HG02571 (cell line): ENCODE measurements around the gene TSHR.
A peak's percentile ranks its signal among the peaks of the same experiment; 100 is the strongest.

Experiments
- ATAC-seq: cut with Tn5 transposase; IDR thresholded peaks from one replicate; pipeline ENCODE4 v1.9.1; 2021; ENCODE audit warnings: mild to moderate bottlenecking, moderate library complexity; ENCODE audit not compliant: unreplicated experiment

Gene TSHR

DNA sequence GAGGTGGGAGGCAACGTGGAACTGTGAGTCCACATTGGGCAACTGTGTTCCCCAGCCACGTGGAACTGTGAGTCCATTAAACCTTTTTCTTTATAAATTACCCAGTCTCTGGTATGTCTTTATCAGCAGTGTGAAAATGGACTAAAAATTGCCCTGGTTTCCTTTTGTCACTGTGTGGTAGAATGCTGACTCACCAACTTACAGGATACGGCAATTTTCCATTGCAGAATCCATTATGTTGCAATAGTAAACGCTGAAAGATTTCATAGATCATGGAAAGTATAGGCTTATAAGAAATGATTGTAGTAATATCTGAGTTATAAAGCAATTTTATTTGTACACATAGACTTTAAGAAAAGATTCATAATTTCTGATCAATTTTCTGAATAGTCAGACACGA lies 172.4 kb downstream of the TSHR start:
- no peak for ATAC-seq

DNA sequence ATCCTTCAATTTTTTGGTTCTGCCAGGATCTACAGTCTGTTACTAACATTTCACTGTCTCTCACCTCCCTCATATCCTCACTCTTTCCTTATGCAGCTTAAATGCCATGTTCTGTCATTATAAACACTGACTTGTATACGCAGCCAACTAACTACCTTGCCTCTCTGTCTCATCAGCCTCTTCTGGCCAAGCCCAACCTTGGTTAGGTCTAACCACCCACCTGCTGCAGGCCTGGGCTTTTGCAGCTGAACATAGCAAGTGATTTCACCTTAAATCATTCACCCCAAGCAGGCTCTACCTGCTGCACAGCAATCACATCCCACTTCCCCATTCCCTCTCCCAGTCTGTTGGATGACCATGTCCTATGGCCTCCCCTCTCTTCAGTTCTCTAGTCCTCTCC lies 173.8 kb downstream of the TSHR start:
- ATAC-seq: no peak

DNA sequence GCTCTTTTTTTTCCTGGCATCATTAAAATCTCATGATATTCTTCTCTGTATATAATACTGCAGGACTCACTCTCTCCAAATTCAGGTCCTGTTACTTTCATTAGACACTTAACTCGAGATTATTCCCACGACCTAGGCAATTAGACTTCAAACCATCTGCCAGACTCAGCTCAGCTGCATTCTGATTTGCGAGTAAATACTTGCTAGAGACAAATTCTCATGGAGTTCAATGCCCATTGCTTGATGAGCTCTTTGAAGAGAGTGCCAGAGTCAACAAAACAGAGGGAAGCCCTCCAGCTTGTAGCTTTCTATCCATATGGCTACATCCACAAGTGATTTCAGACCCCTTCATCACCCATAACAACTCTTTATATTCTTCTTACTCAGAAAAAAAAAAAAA lies 177.0 kb downstream of the TSHR start:
- ATAC-seq: no peak

- no peak for ATAC-seq
Measured at GRCh38 chr14:81133400-81133799, 178.0 kb downstream of the TSHR start.

DNA sequence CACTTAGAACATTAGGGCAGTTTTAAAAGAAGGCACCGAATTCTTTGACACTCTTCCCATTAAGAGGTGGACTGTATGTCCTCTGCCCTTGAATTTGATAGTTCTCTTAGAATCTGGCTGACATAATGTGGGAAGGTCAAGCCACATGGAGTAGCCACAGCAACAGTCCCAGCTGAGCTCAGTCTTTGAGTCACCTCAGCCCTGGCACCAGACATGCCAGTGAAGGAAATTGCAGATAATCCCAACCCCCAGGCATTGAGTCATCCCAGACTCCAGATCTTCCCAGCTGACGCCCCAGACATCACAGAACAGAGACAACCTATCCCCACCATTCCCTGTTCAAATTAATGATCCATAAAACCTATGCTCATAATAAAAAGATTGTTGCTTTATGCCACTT lies 181.9 kb downstream of the TSHR start:
- no peak for ATAC-seq

DNA sequence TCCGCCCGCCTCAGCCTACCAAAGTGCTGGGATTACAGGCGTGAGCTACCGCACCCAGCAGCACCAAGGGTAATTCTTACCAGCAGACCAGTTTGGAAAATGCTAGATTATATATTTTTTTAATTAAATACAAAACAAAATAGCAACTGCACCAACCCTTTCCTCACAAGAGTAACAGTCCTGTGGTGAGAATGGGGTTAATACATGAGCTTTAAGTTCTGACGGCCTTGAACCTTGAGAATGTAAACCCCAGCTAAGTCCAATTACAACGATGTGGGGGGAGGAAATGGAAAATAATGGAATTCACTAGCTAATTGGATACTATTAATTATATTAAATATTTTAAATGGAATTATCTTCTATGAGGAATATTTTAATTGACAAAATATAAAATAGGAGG lies 183.0 kb downstream of the TSHR start:
- ATAC-seq: no peak

GRCh38 chr14:81141426-81141825 lies 186.0 kb downstream of the TSHR start:
- ATAC-seq: no peak

DNA sequence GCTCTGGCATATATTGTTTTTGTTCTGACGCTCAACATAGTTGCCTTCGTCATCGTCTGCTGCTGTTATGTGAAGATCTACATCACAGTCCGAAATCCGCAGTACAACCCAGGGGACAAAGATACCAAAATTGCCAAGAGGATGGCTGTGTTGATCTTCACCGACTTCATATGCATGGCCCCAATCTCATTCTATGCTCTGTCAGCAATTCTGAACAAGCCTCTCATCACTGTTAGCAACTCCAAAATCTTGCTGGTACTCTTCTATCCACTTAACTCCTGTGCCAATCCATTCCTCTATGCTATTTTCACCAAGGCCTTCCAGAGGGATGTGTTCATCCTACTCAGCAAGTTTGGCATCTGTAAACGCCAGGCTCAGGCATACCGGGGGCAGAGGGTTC lies 188.4 kb downstream of the TSHR start:
- no peak for ATAC-seq

- no peak for ATAC-seq
Measured at GRCh38 chr14:81144824-81145603, 189.6 kb downstream of the TSHR start.

DNA sequence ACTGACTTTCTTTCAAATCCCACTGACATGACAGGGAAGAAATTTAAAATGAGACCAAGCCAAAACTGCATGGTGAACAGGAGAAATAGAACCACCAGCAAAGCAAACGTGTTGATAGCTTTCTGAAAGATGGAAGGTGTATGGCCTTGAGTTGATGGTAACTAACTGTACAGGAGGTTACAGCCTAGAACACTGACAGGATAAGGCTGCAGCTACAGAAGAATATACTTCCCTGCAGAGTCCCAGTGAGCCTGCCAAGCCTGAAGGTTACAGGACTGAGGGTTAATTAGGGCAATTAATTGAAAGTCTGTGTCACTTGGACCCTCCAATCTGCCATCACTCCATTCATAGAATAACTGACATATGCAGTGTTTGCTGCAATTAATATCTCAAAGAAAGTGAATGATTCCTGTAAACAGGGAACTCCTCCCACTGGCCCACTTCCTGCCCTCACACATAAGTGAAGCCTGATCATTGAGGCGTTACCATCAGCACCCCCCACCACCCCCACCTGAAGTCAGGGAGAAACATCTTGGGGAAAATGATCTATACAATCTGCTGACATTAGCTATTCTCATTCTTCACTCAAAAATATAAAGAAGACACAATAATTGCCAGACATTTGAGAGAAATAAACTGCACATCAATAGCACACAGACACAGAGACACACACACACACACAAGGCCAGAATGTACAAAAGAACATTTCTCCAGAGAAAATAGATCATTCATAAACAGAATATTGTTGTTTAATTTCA lies 191.9 kb downstream of the TSHR start:
- no peak for ATAC-seq

DNA sequence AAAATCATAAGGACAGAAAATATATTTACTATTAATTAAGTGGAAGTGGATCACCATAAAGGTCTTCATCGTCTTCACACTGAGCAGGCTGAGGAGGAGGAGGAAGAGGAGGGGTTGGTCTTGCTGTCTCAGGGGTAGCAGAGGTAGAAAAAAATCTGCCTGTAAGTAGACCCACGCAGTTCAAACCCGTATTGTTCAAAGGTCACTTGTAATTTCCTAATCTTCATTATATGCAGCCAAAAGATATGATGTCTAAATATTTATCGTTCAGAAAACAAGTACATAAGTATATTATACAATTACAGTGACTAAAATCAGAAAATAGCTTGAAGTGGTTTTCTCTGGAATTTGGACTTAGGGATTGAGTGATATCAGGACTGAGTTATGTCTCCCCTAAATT lies 193.2 kb downstream of the TSHR start:
- ATAC-seq: no peak

DNA sequence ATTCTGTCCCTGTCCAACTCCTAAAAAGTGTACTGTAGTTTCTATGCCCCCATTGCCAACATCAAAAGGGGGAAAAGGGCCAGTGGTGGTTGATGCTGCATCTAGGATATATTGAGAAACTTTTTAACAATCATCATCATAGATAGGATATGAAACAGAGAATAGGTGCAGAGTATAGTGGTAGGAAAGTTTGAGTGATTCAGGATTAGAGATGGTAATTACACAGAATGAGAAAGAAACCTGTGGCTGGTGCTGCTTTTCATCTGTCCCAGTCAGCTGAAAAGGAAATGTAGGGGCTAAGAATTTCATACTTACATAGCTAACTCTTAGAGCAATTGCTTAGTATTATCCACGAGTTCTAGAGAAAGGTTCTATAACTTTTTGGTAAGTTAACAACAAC lies 197.8 kb downstream of the TSHR start:
- no peak for ATAC-seq

DNA sequence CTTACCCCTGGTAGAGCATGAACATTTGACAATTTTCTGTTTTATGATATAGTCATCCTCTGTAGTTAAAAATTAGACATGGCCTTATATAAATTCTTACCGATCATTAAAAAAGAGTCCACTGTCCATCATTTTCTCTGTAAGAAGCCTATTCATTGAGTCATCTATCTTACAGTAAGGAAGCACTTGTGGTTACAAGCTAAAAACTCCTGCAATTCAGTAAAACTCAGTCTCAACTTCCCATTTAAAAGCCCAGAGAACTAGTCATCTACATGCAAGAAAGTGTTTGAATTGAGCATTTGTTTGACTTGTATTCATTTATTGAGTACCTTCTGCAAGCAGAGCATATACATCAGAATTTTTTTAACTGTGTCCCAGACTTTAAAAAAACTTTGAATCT lies 202.0 kb downstream of the TSHR start:
- ATAC-seq: no peak

DNA sequence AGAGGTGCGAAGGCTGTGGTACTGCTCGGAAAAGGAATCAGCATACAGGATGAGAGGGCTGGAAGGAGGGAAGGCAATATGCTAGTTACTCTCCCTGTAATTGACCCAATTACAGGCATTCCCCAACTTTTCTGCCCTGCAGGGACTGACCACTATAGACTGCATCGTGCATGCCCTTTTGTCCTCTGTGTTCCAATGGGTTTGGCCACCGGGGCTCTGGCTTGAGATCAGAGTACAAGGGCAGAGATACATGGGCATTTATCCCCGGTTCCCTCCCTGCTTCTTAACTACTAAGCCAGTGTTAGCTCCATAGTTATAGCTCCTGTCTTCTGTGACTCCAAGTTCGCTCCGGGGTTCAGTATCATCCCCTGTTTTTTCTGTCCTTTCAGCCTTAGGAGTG lies 205.7 kb downstream of the TSHR start:
- no peak for ATAC-seq

GRCh38 chr14:81161749-81162148 lies 206.3 kb downstream of the TSHR start:
- no peak for ATAC-seq

- no peak for ATAC-seq
Measured at GRCh38 chr14:81162941-81163340, 207.5 kb downstream of the TSHR start.

- ATAC-seq: peak; percentile 95
Measured at GRCh38 chr14:81164167-81164774, 208.8 kb downstream of the TSHR start.

DNA sequence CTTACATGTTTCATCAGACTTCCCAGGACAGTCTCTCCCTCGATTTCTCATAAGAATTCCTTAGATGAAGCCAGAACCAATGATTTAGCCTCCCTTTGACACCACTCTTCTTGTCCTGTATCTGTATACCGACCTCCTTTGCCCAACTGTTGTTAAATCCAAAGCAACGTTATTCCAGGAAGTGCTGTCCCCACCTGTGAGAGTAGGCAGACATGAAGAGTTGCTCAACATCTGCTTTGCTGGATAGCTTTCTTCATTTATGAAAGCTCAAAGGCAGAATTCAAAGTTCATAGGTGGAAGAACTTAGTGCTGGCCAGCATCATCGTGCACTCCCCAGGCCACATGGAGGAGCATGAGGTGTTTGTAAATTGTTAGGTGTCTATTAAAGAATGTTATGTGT lies 209.8 kb downstream of the TSHR start:
- ATAC-seq: no peak

- no peak for ATAC-seq
Measured at GRCh38 chr14:81166121-81166520, 210.7 kb downstream of the TSHR start.

DNA sequence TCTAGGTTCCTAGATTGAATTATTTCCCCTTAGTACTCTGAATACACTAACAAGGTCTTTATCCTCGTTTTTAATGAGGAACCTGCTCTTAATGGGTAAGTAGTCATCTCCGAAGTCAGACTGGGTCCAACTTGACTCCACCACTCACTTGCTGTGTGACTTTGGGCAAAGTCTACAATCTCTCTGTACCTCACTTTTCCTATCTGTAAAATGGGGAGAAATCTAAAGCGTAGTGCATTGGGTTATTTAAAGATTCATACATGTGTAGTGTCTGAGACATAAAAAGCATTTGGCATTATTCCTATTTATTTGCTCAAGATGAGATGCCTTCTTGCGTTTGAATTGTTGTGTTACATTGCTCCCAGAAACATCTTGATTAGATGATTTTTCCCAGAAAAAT lies 213.8 kb downstream of the TSHR start:
- ATAC-seq: no peak

DNA sequence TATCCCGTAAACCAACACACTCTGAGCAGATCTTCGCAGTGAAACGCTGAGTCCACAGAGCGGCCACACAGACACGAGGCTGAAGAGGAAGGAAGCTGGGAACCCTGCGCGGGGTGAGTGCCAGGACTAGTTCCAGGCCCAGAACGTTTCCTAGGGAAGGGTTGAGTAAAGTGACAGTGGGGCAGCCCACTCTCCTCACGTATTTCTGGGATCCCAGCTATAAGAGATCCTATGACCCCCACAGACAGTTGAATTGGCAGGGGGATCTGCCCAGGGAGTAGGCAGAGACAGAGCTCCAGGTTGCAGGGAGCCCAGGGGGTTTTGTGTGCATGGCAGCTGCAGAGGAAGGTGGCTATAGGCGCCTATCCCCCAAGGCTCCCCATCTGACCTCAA lies 214.3 kb downstream of the TSHR start:
- peak; percentile 12 for ATAC-seq
